Stimulated activated CD4-positive, alpha-beta T cell treated with anti-CD3 and anti-CD28 coated beads, Interleukin-4, amount 100 ng/mL, for 1 hour (primary cell): ENCODE measurements around the gene VPS45.
"Not testable (repeated sequence)": the region's sequence is repeated elsewhere in the genome, so short reads cannot be mapped to it uniquely, and the experiment has no call there.

Experiments
- DNase-seq: peaks from one replicate; pipeline ENCODE4 v3.0.0-alpha.2; 2020

The VPS45 gene

GRCh38 chr1:150134537-150134936 is 67.0 kb downstream of the VPS45 start:
- DNase-seq: no peak

GRCh38 chr1:150135400-150135799 is 67.8 kb downstream of the VPS45 start:
- DNase-seq: not testable (repeated sequence)

GRCh38 chr1:150138044-150138443 is 70.5 kb downstream of the VPS45 start:
- no peak for DNase-seq

GRCh38 chr1:150141452-150141851 is 73.9 kb downstream of the VPS45 start:
- no peak for DNase-seq

- no peak for DNase-seq
Observed at GRCh38 chr1:150142083-150142482, 74.5 kb downstream of the VPS45 start.

GRCh38 chr1:150144606-150145005 is 77.0 kb downstream of the VPS45 start:
- no peak for DNase-seq

GRCh38 chr1:150146016-150146415 is 78.4 kb downstream of the VPS45 start:
- not testable (repeated sequence) for DNase-seq

GRCh38 chr1:150146849-150147542 is 79.4 kb downstream of the VPS45 start:
- no peak for DNase-seq

GRCh38 chr1:150148837-150149270 is 81.3 kb downstream of the VPS45 start:
- no peak for DNase-seq

GRCh38 chr1:150149271-150150132 is 81.9 kb downstream of the VPS45 start, which contains the start of gene PLEKHO1:
Gene PLEKHO1 (plus strand): TSS chr1:150149916. CDS start chr1:150150258, 342 bp downstream.
- peak; percentile 86 for DNase-seq

GRCh38 chr1:150150133-150151021 is 82.8 kb downstream of the VPS45 start:
- DNase-seq: peak; percentile 32

- DNase-seq: peak; percentile 56
Observed at GRCh38 chr1:150151291-150152181, 84.0 kb downstream of the VPS45 start.

GRCh38 chr1:150152182-150152536 is 84.6 kb downstream of the VPS45 start:
- no peak for DNase-seq

- DNase-seq: no peak
Observed at GRCh38 chr1:150152772-150153456, 85.3 kb downstream of the VPS45 start.

- no peak for DNase-seq
Observed at GRCh38 chr1:150154143-150154542, 86.6 kb downstream of the VPS45 start.

- DNase-seq: no peak
Observed at GRCh38 chr1:150155413-150156071, 88.0 kb downstream of the VPS45 start.

- DNase-seq: no peak
Observed at GRCh38 chr1:150156868-150157603, 89.5 kb downstream of the VPS45 start.

- no peak for DNase-seq
Observed at GRCh38 chr1:150159550-150159949, 92.0 kb downstream of the VPS45 start.

- DNase-seq: no peak
Observed at GRCh38 chr1:150160964-150161621, 93.5 kb downstream of the VPS45 start.
